Left forelimb (tissue), 1 donor: Measurements from ENCODE around the gene GRIK4.

Experiments used
- DNase-seq: peaks from one replicate; pipeline ENCODE4 v3.0.0-alpha.2; 2018; ENCODE audit warnings: low spot score

GRIK4 gene

GRCh38 chr11:120882175-120882574 is 370.6 kb downstream of the GRIK4 start:
- DNase-seq: no peak

DNA sequence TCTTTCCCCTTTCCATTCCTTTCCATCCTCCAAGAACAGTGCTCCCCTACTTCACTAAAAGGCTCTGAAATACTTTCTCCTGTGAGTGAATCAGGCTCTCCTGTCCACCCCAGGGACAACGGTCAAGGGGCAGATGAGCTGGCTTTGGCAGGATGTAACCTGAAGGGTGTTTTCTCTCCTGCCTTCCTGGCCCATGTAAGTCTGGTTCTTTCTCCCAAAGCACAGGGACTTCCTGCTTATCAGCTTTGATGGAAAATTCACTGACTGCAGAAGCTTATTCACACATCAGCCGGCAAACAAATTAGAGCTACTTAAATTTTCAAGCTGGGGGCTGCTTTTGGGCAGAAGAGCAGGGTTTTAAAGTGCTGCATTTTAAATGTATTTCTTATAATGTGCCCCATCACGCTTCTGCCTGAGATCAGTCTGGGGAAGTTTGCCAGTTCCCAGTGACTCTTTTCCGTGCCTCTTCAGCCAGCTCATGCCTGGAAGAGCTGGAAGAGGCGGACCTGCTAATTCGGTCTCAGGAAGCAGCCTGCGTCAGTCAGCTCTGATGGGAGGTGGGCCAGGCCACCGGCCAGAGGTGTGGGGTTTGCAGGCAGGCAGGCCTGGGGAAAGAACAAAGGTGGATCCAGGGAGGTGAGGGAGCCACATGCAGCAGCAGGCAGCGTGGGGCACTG is 372.0 kb downstream of the GRIK4 start:
- DNase-seq: no peak

- DNase-seq: no peak
Observed at GRCh38 chr11:120884154-120885020, 372.8 kb downstream of the GRIK4 start.

DNA sequence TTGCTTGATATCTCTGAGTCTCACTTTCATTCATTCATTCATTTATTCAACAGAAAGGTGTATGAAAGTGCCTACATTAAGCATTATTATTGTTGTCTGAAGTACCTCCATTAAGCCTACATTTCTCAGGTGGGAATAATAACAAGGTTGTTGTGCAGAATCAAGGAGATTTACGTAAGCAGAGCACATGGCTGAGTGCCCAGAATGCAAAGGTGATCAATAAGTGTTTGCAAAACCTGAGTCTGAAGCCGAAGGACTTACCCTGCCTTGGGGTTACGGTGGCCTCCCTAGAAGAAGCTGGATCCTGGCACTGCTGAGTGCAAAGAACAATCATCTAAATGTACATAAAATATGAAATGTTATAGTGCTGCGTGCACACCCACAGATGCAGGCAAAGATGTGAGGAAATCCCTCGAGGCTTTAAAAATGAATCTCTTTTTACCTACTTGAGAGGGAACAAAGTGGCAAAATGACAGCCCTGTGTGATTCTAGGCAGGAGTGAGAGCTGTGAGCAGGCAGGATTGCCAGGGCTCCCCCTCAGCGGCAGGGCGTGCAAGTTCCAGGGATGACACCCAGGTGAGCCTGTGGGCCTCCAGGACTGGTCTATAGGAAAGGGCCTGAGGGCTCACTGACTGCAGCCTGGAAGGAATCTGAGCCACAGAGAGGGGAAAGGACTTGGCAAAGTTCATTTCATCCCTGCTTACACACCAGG is 379.2 kb downstream of the GRIK4 start:
- no peak for DNase-seq

- DNase-seq: no peak
Observed at GRCh38 chr11:120893440-120894201, 382.1 kb downstream of the GRIK4 start.

- DNase-seq: no peak
Observed at GRCh38 chr11:120894202-120894985, 382.8 kb downstream of the GRIK4 start.

DNA sequence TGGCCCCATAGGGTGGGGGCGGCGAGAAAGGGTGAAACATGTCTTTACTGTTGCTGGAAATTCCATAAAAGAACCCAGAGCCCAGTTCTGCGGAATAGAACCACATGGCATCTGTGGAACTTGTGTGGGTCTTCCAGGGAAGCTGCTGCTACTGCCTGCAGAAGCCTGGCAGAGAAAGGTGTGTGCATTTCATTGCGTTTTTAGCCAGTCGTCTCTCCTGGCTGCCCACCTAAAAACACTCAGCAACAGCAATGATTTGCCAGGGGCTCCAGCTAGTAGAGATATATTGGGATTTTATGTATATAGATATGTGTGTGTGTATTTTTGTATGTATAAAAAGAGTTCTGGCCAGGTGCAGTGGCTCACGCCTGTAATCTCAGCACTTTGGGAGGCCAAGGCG is 385.1 kb downstream of the GRIK4 start:
- no peak for DNase-seq

DNA sequence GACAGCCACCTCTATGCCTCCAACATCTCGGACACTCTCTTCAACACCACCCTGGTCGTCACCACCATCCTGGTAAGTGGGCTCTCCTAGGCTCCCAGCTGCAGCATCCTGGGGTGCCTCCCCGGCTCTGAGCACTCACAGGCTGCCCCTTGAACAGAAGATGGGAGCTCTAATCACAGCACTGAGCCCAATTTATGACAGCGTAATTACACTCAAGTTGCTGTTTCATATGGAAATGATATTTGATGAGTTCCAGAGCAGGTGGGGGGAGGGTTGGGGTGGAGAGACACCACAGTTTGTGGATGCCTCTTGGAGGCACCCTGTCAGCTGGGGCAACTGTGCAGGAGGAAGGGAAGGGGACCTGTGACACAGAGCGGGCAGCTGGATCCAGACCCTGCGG is 387.0 kb downstream of the GRIK4 start:
- no peak for DNase-seq

GRCh38 chr11:120899720-120900119 is 388.2 kb downstream of the GRIK4 start:
- DNase-seq: no peak

- DNase-seq: no peak
Observed at GRCh38 chr11:120900643-120901042, 389.1 kb downstream of the GRIK4 start.

DNA sequence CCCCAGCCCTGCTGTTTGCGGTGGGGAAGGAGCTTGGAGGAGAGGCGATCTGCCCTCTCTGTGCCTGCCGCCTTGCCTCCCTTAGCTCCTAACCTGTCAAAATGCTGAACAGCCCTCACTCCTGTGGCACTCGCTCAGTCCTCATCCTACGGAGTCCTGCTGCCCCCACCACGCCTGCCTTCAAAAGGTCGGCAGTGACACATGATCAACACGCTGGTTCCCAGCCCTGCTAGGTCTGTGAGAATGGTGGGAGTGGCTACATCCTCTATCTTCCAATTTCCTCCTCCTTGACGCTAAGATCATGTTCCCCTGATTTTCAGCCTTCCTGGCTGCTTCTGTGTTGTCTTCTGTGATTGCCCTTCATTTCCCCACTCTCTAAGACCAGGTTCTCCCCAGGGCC is 392.1 kb downstream of the GRIK4 start:
- DNase-seq: no peak

DNA sequence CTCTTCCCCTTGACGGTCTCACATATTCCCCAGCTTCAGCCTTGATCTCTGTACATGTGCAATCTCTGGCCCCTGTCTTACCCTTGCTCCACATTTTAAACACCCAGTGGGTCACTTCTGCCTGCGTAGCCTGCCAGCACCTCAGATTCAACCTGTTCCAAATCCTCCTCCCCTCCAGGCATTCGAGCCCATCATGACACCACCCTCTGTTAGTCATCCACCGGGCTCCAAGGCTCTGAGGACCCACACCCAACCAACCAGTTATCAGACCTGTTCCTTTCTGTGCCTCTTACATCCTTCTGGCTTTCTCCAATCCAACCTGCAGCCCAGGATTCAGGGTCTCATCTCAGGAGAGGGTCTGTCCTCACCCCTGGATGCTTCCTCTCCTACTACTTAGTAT is 392.6 kb downstream of the GRIK4 start:
- no peak for DNase-seq

DNA sequence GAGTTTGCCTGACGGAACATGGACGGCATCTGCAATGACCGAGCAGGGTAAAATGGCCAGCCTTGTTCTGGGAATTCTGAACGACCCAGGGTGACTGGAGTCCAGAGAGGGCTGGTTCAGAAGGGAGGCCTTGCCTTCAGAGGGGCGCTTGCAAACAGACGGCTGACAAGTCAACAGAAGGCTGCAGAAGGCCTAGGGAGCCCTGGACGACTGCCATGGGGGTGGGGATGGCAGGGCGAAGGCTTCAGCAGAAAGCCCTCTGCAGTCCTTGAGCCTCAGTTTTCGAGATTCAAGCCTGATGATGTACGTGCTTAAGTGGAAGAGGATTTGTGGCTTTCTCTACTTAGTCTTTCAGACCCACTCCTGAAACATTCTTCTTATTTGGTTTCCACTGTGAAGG is 395.2 kb downstream of the GRIK4 start:
- DNase-seq: no peak

- no peak for DNase-seq
Observed at GRCh38 chr11:120907971-120908370, 396.4 kb downstream of the GRIK4 start.

- no peak for DNase-seq
Observed at GRCh38 chr11:120908461-120909181, 397.1 kb downstream of the GRIK4 start.

- DNase-seq: no peak
Observed at GRCh38 chr11:120909676-120910416, 398.3 kb downstream of the GRIK4 start.

DNA sequence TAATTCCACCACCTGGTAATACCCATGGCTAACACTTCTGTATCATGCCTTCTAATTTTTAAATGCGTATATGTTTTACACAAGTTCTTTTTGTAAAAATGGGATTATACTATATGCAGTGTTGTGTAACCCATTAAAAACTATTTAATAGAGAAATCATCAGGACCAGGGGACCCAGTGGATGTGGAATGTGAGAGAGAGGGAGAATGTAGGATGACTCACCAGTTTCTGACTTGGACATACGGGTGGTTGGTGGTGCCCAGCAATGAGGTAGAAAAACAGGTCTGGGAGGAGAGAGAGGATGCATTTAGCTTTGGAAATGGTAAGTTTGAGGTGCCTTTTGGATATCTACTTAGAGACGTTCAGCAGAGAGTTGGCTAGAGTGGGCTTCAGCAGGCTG is 400.4 kb downstream of the GRIK4 start:
- no peak for DNase-seq

DNA sequence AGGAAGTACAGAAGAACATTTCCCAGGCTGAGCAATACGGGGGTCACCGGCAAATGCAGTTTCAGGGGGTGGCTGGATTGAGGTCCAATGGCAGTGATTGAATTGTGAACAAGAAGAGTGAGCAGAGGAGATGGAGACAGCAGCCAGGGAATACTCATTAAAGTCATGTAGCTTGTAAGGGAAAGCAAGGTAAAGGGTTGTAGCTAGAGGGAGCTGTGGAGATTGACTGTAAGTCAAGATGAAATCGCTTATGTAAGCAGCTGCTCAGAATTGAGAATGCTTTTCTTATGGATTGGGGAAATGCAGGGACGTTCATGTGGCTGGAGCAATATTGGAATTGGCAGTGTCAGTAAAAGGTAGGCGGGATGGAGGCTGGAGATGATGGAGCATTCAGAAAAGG is 401.0 kb downstream of the GRIK4 start:
- DNase-seq: no peak

GRCh38 chr11:120912915-120913314 is 401.4 kb downstream of the GRIK4 start:
- DNase-seq: no peak

- no peak for DNase-seq
Observed at GRCh38 chr11:120914021-120914420, 402.5 kb downstream of the GRIK4 start.
